Gastrocnemius medialis (tissue), 4 donors: ENCODE data around the gene PCDHA3. TPM values are rescaled to one million over a fixed set of nuclear protein-coding genes. Genes with fewer than 3 reads are reported as not detected.
"Not testable (repeated sequence)": the region's sequence is repeated elsewhere in the genome, so short reads cannot be mapped to it uniquely, and the experiment has no call there.

Experiments used
- ATAC-seq, 2 donors: fragments of 150-250 bp; one replicate each; pipeline ENCODE4 v1.9.1; 2016
- DNase-seq, 2 donors: peaks; one replicate each; pipeline ENCODE4 v3.0.0-alpha.2; 2019
- H3K27ac ChIP-seq, 4 donors: fragments of 200-600 bp; sonication (generic); 1 replicate in 1 of 4; 2 replicates in 3 of 4; pipeline ENCODE4 v1.5.1; 2016 to 2018; ENCODE audit warnings: mild to moderate bottlenecking in 2 of 4, moderate library complexity in 1 of 4
- H3K27me3 ChIP-seq, 3 donors: fragments of 200-600 bp; sonication (generic) in 2 of 3; 1 replicate in 1 of 3; 2 replicates in 2 of 3; pipeline versions ENCODE4 v1.5.1 to v1.6.0; 2016 to 2019; ENCODE audit warnings: mild to moderate bottlenecking in 1 of 3, moderate library complexity in 1 of 3
- H3K36me3 ChIP-seq, 2 donors: fragments of 200-600 bp; sonication (generic) in 1 of 2; one replicate each; pipeline ENCODE4 v1.5.1; 2017 to 2018
- H3K4me1 ChIP-seq, 2 donors: fragments of 200-600 bp; sonication (generic) in 1 of 2; one replicate each; pipeline ENCODE4 v1.5.1; 2016 to 2017; ENCODE audit warnings: mild to moderate bottlenecking in 2 of 2
- H3K4me3 ChIP-seq, 4 donors: fragments of 200-600 bp; sonication (generic) in 3 of 4; 1 replicate in 1 of 4; 2 replicates in 3 of 4; pipeline ENCODE4 v1.5.1; 2016 to 2019; ENCODE audit warnings: mild to moderate bottlenecking in 2 of 4
- H3K9me3 ChIP-seq, 3 donors: fragments of 200-600 bp; sonication (generic) in 2 of 3; 1 replicate in 1 of 3; 2 replicates in 2 of 3; pipeline ENCODE4 v1.5.1; 2016 to 2019
- CTCF ChIP-seq, 5 experiments: fragments of 450-650 bp in 3 of 5; fragments of 200-600 bp in 2 of 5; sonication (generic) in 2 of 5; IDR thresholded peaks in 4 of 5; conservative IDR thresholded peaks in 1 of 5; 1 replicate in 4 of 5; 2 replicates in 1 of 5; pipeline ENCODE4 v1.5.1; 2016 to 2019; ENCODE audit warnings: antibody characterized with exemption in 5 of 5, mild to moderate bottlenecking in 3 of 5, moderate library complexity in 3 of 5
- POLR2A ChIP-seq, 2 donors: fragments of 450-650 bp; IDR thresholded peaks; one replicate each; pipeline ENCODE4 v1.6.1; 2017; ENCODE audit warnings: antibody characterized with exemption in 2 of 2, mild to moderate bottlenecking in 2 of 2, moderate library complexity in 2 of 2
- in situ Hi-C, 4 donors: fragments of 200-750 bp; cut with MboI; loops; one replicate each; pipeline versions ENCODE4 v1.15.0 to v1.8.0; 2017; ENCODE audit warnings: low sequenced_read_pairs in 4 of 4
- intact Hi-C: fragments of 100-400 bp; cut with DNase I; formaldehyde crosslinking; loops from one replicate; pipeline ENCODE4 v1.15.1; 2023; ENCODE audit warnings: low total_unique reads
- total RNA-seq, 4 donors: library from RNA; depleted of rRNA; stranded (reverse); fragments of >200 nt; gene quantifications; one replicate each; pipeline versions ENCODE4 v1.1.0 to v1.2.3, GENCODE V29; 2016

PCDHA3 gene
- total RNA-seq, 4 donors from 2014 or later = 0.07 to 0.20 TPM; not detected in 2

DNA sequence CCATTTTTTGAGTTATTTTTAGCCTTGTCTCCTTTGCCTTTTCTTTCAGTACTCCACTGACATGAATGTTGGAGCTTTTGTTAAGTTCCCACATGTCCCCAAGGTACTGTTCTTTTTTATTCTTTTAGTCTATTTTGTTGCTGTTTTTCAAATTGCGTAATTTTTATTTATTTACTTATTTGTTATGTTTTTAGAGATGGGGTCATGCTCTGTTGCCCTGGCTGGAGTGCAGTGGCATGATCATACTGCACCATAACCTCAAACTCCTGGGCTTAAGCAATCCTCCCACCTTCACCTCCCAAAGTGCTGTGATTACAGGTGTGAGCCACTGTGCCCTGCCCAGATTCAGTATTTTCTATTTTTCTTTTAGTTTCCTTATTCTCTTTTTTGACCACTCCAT lies 20.3 kb upstream of the PCDHA3 start:
- DNase-seq (no peak), ATAC-seq (no peak)
- no peaks in the 10 kb centered on the region for H3K36me3 ChIP-seq
- intact Hi-C loops = no loop called here
- no peaks in the 10 kb centered on the region for H3K4me1 ChIP-seq
- no peak overlapping the region for H3K27ac ChIP-seq
- TF ChIP-seq POLR2A (IDR thresholded peaks at IDR 0.05) = no peak
- TF ChIP-seq CTCF (IDR thresholded peaks at IDR 0.05 in 4 of 5, conservative IDR thresholded peaks at IDR 0.05 in 1 of 5) = no peak
- in situ Hi-C loops = no loop called here
- peaks cover 0 to under 1% (median 0%) of the 10 kb centered on the region in 3 donors for H3K27me3 ChIP-seq
- H3K9me3 ChIP-seq = peaks cover 0 to under 1% (median 0%) of the 10 kb centered on the region in 3 donors
- no peak overlapping the region for H3K4me3 ChIP-seq

DNA sequence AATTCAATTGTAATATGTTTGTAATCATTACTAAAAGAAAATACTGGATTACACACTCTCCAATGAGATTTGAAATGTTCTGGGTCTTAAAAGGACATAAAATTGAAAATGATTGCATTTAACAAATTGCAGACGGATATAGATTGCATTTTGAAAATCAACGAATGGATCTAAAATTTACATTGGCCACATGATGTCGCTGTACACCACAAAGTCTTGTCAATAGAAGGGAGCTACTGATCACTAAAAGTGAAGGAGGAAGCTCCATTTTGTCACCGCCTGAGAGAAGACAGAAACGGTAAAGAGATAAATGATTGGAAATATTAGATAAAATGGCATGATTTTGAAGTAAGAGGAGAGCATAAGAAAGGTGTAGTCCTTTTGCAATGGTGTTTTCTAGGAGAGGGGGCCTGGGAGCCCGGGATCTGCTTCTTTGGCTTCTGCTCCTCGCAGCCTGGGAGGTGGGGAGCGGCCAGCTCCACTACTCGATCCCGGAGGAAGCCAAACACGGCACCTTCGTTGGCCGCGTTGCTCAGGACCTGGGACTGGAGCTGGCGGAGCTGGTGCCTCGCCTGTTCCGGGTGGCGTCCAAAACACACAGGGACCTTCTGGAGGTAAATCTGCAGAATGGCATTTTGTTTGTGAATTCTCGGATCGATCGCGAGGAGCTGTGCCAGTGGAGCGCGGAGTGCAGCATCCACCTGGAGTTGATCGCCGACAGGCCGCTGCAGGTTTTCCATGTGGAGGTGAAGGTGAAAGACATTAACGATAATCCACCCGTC lies 14.8 kb upstream of the PCDHA3 start, which contains the start of gene PCDHA1:
PCDHA1 (plus strand) TSS at position 236 of the 782 bp plus-strand sequence.
- DNase-seq (no peak), ATAC-seq (no peak)
- TF ChIP-seq POLR2A (IDR thresholded peaks at IDR 0.05) (no peak), CTCF (IDR thresholded peaks at IDR 0.05 in 4 of 5, conservative IDR thresholded peaks at IDR 0.05 in 1 of 5) (no peak)
- H3K4me1 ChIP-seq = no peaks in the 10 kb centered on the region
- in situ Hi-C loops (no loop called here), intact Hi-C loops (no loop called here)
- H3K4me3 ChIP-seq = peak within 1 kb of the TSS in 1 of 4 donors; percentile 35
- H3K9me3 ChIP-seq = peaks cover 0 to 22% (median 3%) of the 10 kb centered on the region in 3 donors
- no peaks in the 10 kb centered on the region for H3K36me3 ChIP-seq
- H3K27me3 ChIP-seq = peaks cover 0 to 29% (median 9%) of the 10 kb centered on the region in 3 donors
- no peak within 1 kb of the TSS for H3K27ac ChIP-seq

- H3K36me3 ChIP-seq, H3K4me1 ChIP-seq, in situ Hi-C loops, H3K4me3 ChIP-seq, DNase-seq, ATAC-seq, H3K27ac ChIP-seq, intact Hi-C loops: not testable (repeated sequence)
- peaks cover 0 to 22% (median 3%) of the 10 kb centered on the region in 3 donors for H3K9me3 ChIP-seq
- peaks cover 0 to 29% (median 9%) of the 10 kb centered on the region in 3 donors for H3K27me3 ChIP-seq
Measured at GRCh38 chr5:140787422-140787821, 13.4 kb upstream of the PCDHA3 start.

GRCh38 chr5:140787849-140788504 lies 12.9 kb upstream of the PCDHA3 start:
- intact Hi-C loops, in situ Hi-C loops: not testable (repeated sequence)
- H3K9me3 ChIP-seq = peaks cover 0 to 22% (median 3%) of the 10 kb centered on the region in 3 donors

GRCh38 chr5:140791089-140791488 lies 9.8 kb upstream of the PCDHA3 start:
- in situ Hi-C loops = no loop called here

More at GRCh38 chr5:140787849-140788504, 12.9 kb upstream of the PCDHA3 start:
- H3K4me3 ChIP-seq, ATAC-seq, H3K36me3 ChIP-seq, H3K4me1 ChIP-seq, DNase-seq, H3K27ac ChIP-seq: not testable (repeated sequence)
- H3K27me3 ChIP-seq = peaks cover 0 to 30% (median 9%) of the 10 kb centered on the region in 3 donors

More at GRCh38 chr5:140791089-140791488, 9.8 kb upstream of the PCDHA3 start:
- Histone ChIP-seq H3K27ac (no peak overlapping the region), H3K27me3 (peaks cover 0 to 29% (median 12%) of the 10 kb centered on the region in 3 donors), H3K4me3 (no peak overlapping the region), H3K9me3 (peaks cover 0 to 26% (median 2%) of the 10 kb centered on the region in 3 donors), H3K36me3 (no peaks in the 10 kb centered on the region), H3K4me1 (no peaks in the 10 kb centered on the region)
- no peak for ATAC-seq
- TF ChIP-seq CTCF (IDR thresholded peaks at IDR 0.05 in 4 of 5, conservative IDR thresholded peaks at IDR 0.05 in 1 of 5) = no peak
- TF ChIP-seq POLR2A (IDR thresholded peaks at IDR 0.05) = no peak
- no peak for DNase-seq
- intact Hi-C loops = no loop called here
